Astrocyte of the cerebellum (primary cell): ENCODE measurements around the gene TGFBR3.

ENCODE experiments used
- DNase-seq: peaks from one replicate; pipeline ENCODE4 v3.0.0-alpha.2; 2011; ENCODE audit warnings: low read depth
- H3K4me3 ChIP-seq: 2 replicates; pipeline ENCODE4 v1.5.1; 2011; ENCODE audit warnings: mild to moderate bottlenecking, low read depth, low read length, moderate library complexity
- CTCF ChIP-seq: IDR thresholded peaks from 2 replicates; pipeline ENCODE4 v1.5.1; 2012; ENCODE audit warnings: low read length, low read depth, moderate library complexity, mild to moderate bottlenecking; ENCODE audit errors: missing control alignments
- in situ Hi-C: cut with HindIII; loops from 2 replicates; pipeline ENCODE4 v1.10.0; 2017; ENCODE audit warnings: low sequenced_read_pairs

Gene TGFBR3

GRCh38 chr1:91751275-91751674, 134.7 kb downstream of the TGFBR3 start:
- in situ Hi-C loops, result no loop called here
- no peak for TF ChIP-seq CTCF
- no peak overlapping the region for H3K4me3 ChIP-seq
- peak; percentile 82 for DNase-seq

DNA sequence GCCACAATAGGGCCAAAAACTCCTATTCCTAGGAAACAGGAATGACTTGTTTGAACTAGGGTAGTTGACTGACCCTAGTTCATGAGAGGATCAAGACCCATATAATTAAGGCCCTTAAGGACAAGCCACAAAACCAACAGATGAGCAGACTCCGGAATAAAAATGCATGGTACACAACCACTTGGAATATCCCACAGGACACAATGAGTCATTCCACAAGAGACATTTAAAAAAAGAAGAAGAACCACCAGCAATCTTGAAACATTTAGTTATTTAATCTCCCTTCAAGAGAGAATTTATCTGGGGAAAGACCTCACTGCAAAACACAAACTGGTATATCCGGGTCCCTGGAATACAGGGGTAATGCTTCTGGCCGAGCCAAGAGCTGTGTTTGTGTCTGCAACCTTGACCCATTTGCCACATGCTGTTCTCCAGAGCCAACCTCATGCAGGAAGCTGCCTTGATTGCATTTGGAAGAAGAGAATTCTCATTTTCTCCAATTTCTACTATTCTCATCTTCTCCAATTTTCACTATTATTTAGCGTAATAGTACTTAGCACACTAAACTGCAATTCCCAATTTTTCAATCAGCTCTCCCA, 135.5 kb downstream of the TGFBR3 start:
- DNase-seq, result no peak
- TF ChIP-seq CTCF, result no peak
- in situ Hi-C loops, result no loop called here
- H3K4me3 ChIP-seq, result no peak overlapping the region

GRCh38 chr1:91749788-91750231, 136.1 kb downstream of the TGFBR3 start:
- no peak overlapping the region for H3K4me3 ChIP-seq
- no peak for TF ChIP-seq CTCF
- DNase-seq, result no peak
- in situ Hi-C loops, result no loop called here

GRCh38 chr1:91747666-91748065, 138.3 kb downstream of the TGFBR3 start:
- in situ Hi-C loops, result no loop called here
- no peak for TF ChIP-seq CTCF
- no peak for DNase-seq
- H3K4me3 ChIP-seq, result no peak overlapping the region

DNA sequence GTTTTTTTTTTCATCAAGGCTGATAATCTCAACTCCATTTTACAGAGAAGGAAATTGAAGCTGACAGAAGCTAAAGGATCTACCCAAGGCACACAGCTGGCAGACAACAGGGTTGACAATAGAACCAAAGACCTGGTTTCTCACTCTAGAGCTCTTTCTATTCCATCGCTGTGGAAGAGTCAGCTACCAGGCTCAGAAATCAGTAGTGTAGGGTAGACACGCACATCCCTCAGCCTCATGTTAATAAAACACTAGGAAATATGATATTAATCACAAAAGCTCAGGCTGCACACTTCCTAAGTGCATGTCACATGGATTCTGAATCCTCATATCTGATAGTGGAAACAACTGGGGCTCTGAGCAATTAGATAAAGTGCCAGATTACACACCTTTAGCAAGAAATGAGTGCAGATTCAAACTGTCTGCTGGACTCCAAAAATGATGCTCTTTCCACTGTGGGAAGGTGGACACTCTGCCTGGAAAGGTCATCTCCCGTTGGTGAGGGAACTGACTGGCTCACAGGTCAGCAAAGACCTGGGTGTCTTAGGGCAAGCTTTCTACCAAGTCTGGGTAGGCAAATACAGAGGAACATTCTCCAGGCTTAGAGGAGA, 139.1 kb downstream of the TGFBR3 start:
- no peak for DNase-seq
- no peak for TF ChIP-seq CTCF
- in situ Hi-C loops, result no loop called here
- H3K4me3 ChIP-seq, result no peak overlapping the region

- no peak for DNase-seq
- in situ Hi-C loops, result no loop called here
- TF ChIP-seq CTCF, result no peak
- no peak overlapping the region for H3K4me3 ChIP-seq
These were observed 140.1 kb downstream of the TGFBR3 start for GRCh38 chr1:91745640-91746373.
